Kidney epithelial cell (primary cell): ENCODE measurements around the gene MCEMP1. TPM values are rescaled to one million over a fixed set of nuclear protein-coding genes. Genes with fewer than 3 reads are reported as not detected.

Experiments
- DNase-seq: peaks from one replicate; pipeline ENCODE4 v3.0.0-alpha.2; 2010; ENCODE audit warnings: low read depth
- H3K27me3 ChIP-seq: 2 replicates; pipeline ENCODE4 v1.6.0; 2011; ENCODE audit warnings: low read length; ENCODE audit not compliant: control insufficient read depth, insufficient read depth
- H3K36me3 ChIP-seq: 2 replicates; pipeline ENCODE4 v1.5.1; 2011; ENCODE audit warnings: low read length; ENCODE audit not compliant: control insufficient read depth, insufficient read depth
- H3K4me3 ChIP-seq: 2 replicates; pipeline ENCODE4 v1.5.1; 2011; ENCODE audit warnings: low read depth, mild to moderate bottlenecking, control low read depth, low read length
- CTCF ChIP-seq: IDR thresholded peaks from 2 replicates; pipeline ENCODE4 v1.5.1; 2011; ENCODE audit warnings: mild to moderate bottlenecking, moderate library complexity, low read length, control low read depth, inconsistent platforms; ENCODE audit not compliant: insufficient read depth, poor library complexity, severe bottlenecking
- total RNA-seq: library from RNA; depleted of rRNA; stranded (reverse); fragments of >200 nt; gene quantifications from 2 replicates; pipeline ENCODE4 v1.2.3, GENCODE V29; 2015

The MCEMP1 gene
- total RNA-seq, 1 donor from 2014 or later = not detected

GRCh38 chr19:7699417-7700401 is 22.8 kb downstream of the MCEMP1 start:
- Histone ChIP-seq H3K4me3 (no peak overlapping the region), H3K36me3 (no peaks in the 10 kb centered on the region), H3K27me3 (peaks cover 10% of the 10 kb centered on the region)
- DNase-seq = no peak
- no peak for TF ChIP-seq CTCF

- TF ChIP-seq CTCF = no peak
- Histone ChIP-seq H3K4me3 (no peak overlapping the region), H3K36me3 (no peaks in the 10 kb centered on the region), H3K27me3 (peaks cover 10% of the 10 kb centered on the region)
- no peak for DNase-seq
Observed at GRCh38 chr19:7701049-7701653, 24.3 kb downstream of the MCEMP1 start.

GRCh38 chr19:7701654-7702457 is 25.0 kb downstream of the MCEMP1 start, which contains the start of gene FCER2:
Gene FCER2, minus strand, starts transcription at chr19:7702131. Its CDS starts 2,371 bp downstream, at chr19:7699760.
- no peak within 1 kb of the TSS for H3K4me3 ChIP-seq

GRCh38 chr19:7703332-7703731 is 26.4 kb downstream of the MCEMP1 start:
- Histone ChIP-seq H3K36me3 (no peaks in the 10 kb centered on the region), H3K4me3 (no peak overlapping the region), H3K27me3 (peaks cover 7% of the 10 kb centered on the region)
- no peak for DNase-seq
- no peak for TF ChIP-seq CTCF

More at GRCh38 chr19:7701654-7702457, 25.0 kb downstream of the MCEMP1 start, which contains the start of gene FCER2:
- H3K27me3 ChIP-seq = peaks cover 10% of the 10 kb centered on the region
- no peak for DNase-seq
- H3K36me3 ChIP-seq = no peaks in the 10 kb centered on the region
- TF ChIP-seq CTCF = no peak

GRCh38 chr19:7704280-7705060 is 27.6 kb downstream of the MCEMP1 start:
- no peak for DNase-seq
- TF ChIP-seq CTCF = no peak
- no peaks in the 10 kb centered on the region for H3K36me3 ChIP-seq

More at GRCh38 chr19:7704280-7705060, 27.6 kb downstream of the MCEMP1 start:
- no peaks in the 10 kb centered on the region for H3K27me3 ChIP-seq
- no peak overlapping the region for H3K4me3 ChIP-seq
